ENCODE data around the gene BMPR1B.

BMPR1B gene

DNA sequence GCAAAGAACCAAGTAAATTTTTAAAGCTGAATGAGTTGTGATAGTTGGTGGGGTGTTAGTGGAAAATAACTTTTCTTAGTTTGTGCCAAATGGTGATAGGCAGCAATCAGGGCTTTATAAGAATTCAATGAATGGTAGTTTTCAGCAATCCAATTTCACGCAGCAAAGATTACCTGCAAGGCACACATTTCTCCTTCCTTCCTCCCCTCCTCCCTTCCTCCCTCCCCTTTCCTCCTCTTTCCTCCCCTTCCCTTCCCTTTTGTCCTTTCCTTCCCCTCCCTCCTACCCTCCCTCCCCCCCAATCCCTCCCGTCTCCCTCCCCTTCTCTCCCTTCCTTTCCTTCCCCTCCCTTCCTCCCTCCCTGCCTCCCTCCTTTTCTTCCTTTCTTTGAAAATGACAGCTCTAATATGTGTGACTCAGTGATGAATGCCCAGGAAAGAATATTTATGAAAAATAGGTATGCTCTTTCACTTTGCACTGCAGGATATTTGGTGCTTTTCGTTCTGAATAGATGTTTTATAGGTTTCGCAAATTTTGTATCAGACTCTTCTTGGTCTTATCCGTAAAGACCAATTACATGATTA is 168.1 kb downstream of the BMPR1B start:
- no peak for TF ChIP-seq POLR2AphosphoS5 (IDR thresholded peaks at IDR 0.05; ENCODE audit: low read depth, low read length)
- TF ChIP-seq TAF1 (IDR thresholded peaks at IDR 0.05; ENCODE audit: borderline replicate concordance, insufficient read depth, low read length), result no peak
- TF ChIP-seq REST (IDR thresholded peaks at IDR 0.05; ENCODE audit: insufficient read depth in 1 of 2, low read depth in 2 of 2, low read length in 2 of 2), result no peak
- TF ChIP-seq SIN3A (IDR thresholded peaks at IDR 0.05; ENCODE audit: borderline replicate concordance, insufficient read depth, low read length), result no peak
- no peak for TF ChIP-seq FOXP2 (optimal IDR thresholded peaks at IDR 0.05; ENCODE audit: borderline replicate concordance, extremely low read depth, extremely low read length, insufficient read depth)

- no peak for TF ChIP-seq POLR2AphosphoS5 (IDR thresholded peaks at IDR 0.05; ENCODE audit: low read depth, low read length)
- TF ChIP-seq FOXP2 (optimal IDR thresholded peaks at IDR 0.05; ENCODE audit: borderline replicate concordance, extremely low read depth, extremely low read length, insufficient read depth), result no peak
- no peak for TF ChIP-seq TAF1 (IDR thresholded peaks at IDR 0.05; ENCODE audit: borderline replicate concordance, insufficient read depth, low read length)
- no peak for TF ChIP-seq REST (IDR thresholded peaks at IDR 0.05; ENCODE audit: insufficient read depth in 1 of 2, low read depth in 2 of 2, low read length in 2 of 2)
- no peak for TF ChIP-seq SIN3A (IDR thresholded peaks at IDR 0.05; ENCODE audit: borderline replicate concordance, insufficient read depth, low read length)
Observed at GRCh38 chr4:94926936-94927335, 169.2 kb downstream of the BMPR1B start.

GRCh38 chr4:94927696-94928095 is 169.9 kb downstream of the BMPR1B start:
- TF ChIP-seq POLR2AphosphoS5 (IDR thresholded peaks at IDR 0.05; ENCODE audit: low read depth, low read length) (no peak), TAF1 (IDR thresholded peaks at IDR 0.05; ENCODE audit: borderline replicate concordance, insufficient read depth, low read length) (no peak), SIN3A (IDR thresholded peaks at IDR 0.05; ENCODE audit: borderline replicate concordance, insufficient read depth, low read length) (no peak), FOXP2 (optimal IDR thresholded peaks at IDR 0.05; ENCODE audit: borderline replicate concordance, extremely low read depth, extremely low read length, insufficient read depth) (no peak), REST (IDR thresholded peaks at IDR 0.05; ENCODE audit: insufficient read depth in 1 of 2, low read depth in 2 of 2, low read length in 2 of 2) (no peak)

- no peak for TF ChIP-seq POLR2AphosphoS5 (IDR thresholded peaks at IDR 0.05; ENCODE audit: low read depth, low read length)
- TF ChIP-seq SIN3A (IDR thresholded peaks at IDR 0.05; ENCODE audit: borderline replicate concordance, insufficient read depth, low read length), result no peak
- no peak for TF ChIP-seq FOXP2 (optimal IDR thresholded peaks at IDR 0.05; ENCODE audit: borderline replicate concordance, extremely low read depth, extremely low read length, insufficient read depth)
- no peak for TF ChIP-seq REST (IDR thresholded peaks at IDR 0.05; ENCODE audit: insufficient read depth in 1 of 2, low read depth in 2 of 2, low read length in 2 of 2)
- no peak for TF ChIP-seq TAF1 (IDR thresholded peaks at IDR 0.05; ENCODE audit: borderline replicate concordance, insufficient read depth, low read length)
Observed at GRCh38 chr4:94929696-94930095, 171.9 kb downstream of the BMPR1B start.

Data from PFSK-1 (cell line).